H9 (cell line): ENCODE results near the gene HNRNPLL. TPM values are rescaled to one million over a fixed set of nuclear protein-coding genes. Genes with fewer than 3 reads are reported as not detected.

Source experiments
- DNase-seq: peaks from one replicate; pipeline ENCODE4 v3.0.0-alpha.2; 2017
- H2AFZ ChIP-seq: one replicate; pipeline ENCODE4 v1.6.1; 2013; ENCODE audit warnings: mild to moderate bottlenecking, low read length, control low read depth, moderate library complexity
- H2AK5ac ChIP-seq: 2 replicates; pipeline ENCODE4 v1.6.1; 2013; ENCODE audit warnings: low read length, control low read depth, mixed read lengths; ENCODE audit not compliant: insufficient read length
- H2BK120ac ChIP-seq: one replicate; pipeline ENCODE4 v1.6.1; 2013; ENCODE audit warnings: low read depth, mild to moderate bottlenecking, low read length, control low read depth, inconsistent platforms; ENCODE audit not compliant: poor library complexity, severe bottlenecking
- H2BK12ac ChIP-seq: 2 replicates; pipeline ENCODE4 v1.6.1; 2013; ENCODE audit warnings: low read length, control low read depth, mixed read lengths, low read depth; ENCODE audit not compliant: insufficient read length
- H2BK15ac ChIP-seq: 2 replicates; pipeline ENCODE4 v1.6.1; 2013; ENCODE audit warnings: low read depth, low read length, control low read depth
- H2BK20ac ChIP-seq: one replicate; pipeline ENCODE4 v1.6.1; 2013; ENCODE audit warnings: low read depth, mild to moderate bottlenecking, low read length, control low read depth, inconsistent platforms; ENCODE audit not compliant: poor library complexity, severe bottlenecking
- H2BK5ac ChIP-seq: 2 replicates; pipeline ENCODE4 v1.6.1; 2013; ENCODE audit warnings: low read length, control low read depth, mixed read lengths; ENCODE audit not compliant: insufficient read length
- H3K14ac ChIP-seq: 2 replicates; pipeline ENCODE4 v1.6.1; 2013; ENCODE audit warnings: low read length, control low read depth; ENCODE audit not compliant: insufficient read depth
- H3K18ac ChIP-seq: 2 replicates; pipeline ENCODE4 v1.6.1; 2013; ENCODE audit warnings: low read depth, mild to moderate bottlenecking, mixed read lengths, low read length, control low read depth; ENCODE audit not compliant: insufficient read length
- H3K23ac ChIP-seq: 2 replicates; pipeline ENCODE4 v1.6.1; 2013; ENCODE audit warnings: low read length, control low read depth, mixed read lengths, low read depth; ENCODE audit not compliant: insufficient read length
- H3K23me2 ChIP-seq: 2 replicates; pipeline ENCODE4 v1.6.1; 2013; ENCODE audit warnings: low read depth, mild to moderate bottlenecking, mixed read lengths, low read length, control low read depth; ENCODE audit not compliant: insufficient read length, poor library complexity, severe bottlenecking
- H3K27ac ChIP-seq: 2 replicates; pipeline ENCODE4 v1.5.1; 2013; ENCODE audit warnings: low read length, control low read depth, mixed read lengths, low read depth; ENCODE audit not compliant: insufficient read length
- H3K27me3 ChIP-seq: 2 replicates; pipeline ENCODE4 v1.6.1; 2013; ENCODE audit warnings: low read length, control low read depth, inconsistent platforms; ENCODE audit not compliant: insufficient read depth
- H3K4ac ChIP-seq: 2 replicates; pipeline ENCODE4 v1.6.1; 2013; ENCODE audit warnings: low read depth, mild to moderate bottlenecking, control low read depth, inconsistent platforms, low read length, moderate library complexity
- H3K4me1 ChIP-seq: 2 replicates; pipeline ENCODE4 v1.6.1; 2013; ENCODE audit warnings: low read length, control low read depth, inconsistent platforms; ENCODE audit not compliant: insufficient read depth
- H3K4me2 ChIP-seq: 2 replicates; pipeline ENCODE4 v1.6.1; 2013; ENCODE audit warnings: low read length, control low read depth, mixed read lengths; ENCODE audit not compliant: insufficient read length, insufficient read depth
- H3K56ac ChIP-seq: 2 replicates; pipeline ENCODE4 v1.6.1; 2013; ENCODE audit warnings: low read depth, mild to moderate bottlenecking, mixed read lengths, low read length, control low read depth; ENCODE audit not compliant: insufficient read length
- H3K79me1 ChIP-seq: 2 replicates; pipeline ENCODE4 v1.6.1; 2013; ENCODE audit warnings: low read depth, mild to moderate bottlenecking, moderate library complexity, low read length, control low read depth, inconsistent platforms; ENCODE audit not compliant: insufficient read depth, poor library complexity, severe bottlenecking
- H3K79me2 ChIP-seq: 2 replicates; pipeline ENCODE4 v1.6.1; 2013; ENCODE audit warnings: low read length, control low read depth, inconsistent platforms; ENCODE audit not compliant: insufficient read depth
- H3K9ac ChIP-seq: 2 replicates; pipeline ENCODE4 v1.6.1; 2013; ENCODE audit warnings: low read length, control low read depth, mixed read lengths; ENCODE audit not compliant: insufficient read length; ENCODE audit errors: extremely low read depth
- H3K9me3 ChIP-seq: one replicate; pipeline ENCODE4 v1.6.1; 2013; ENCODE audit warnings: low read depth, low read length, inconsistent platforms; ENCODE audit not compliant: control insufficient read depth
- H3T11ph ChIP-seq: one replicate; pipeline ENCODE4 v1.6.1; 2013; ENCODE audit warnings: mild to moderate bottlenecking, low read length, control low read depth, inconsistent platforms
- H4K20me1 ChIP-seq: one replicate; pipeline ENCODE4 v1.6.1; 2013; ENCODE audit not compliant: control insufficient read depth, insufficient read length, insufficient read depth
- H4K5ac ChIP-seq: 2 replicates; pipeline ENCODE4 v1.6.1; 2013; ENCODE audit warnings: low read depth, mild to moderate bottlenecking, mixed read lengths, low read length, control low read depth; ENCODE audit not compliant: insufficient read length
- H4K8ac ChIP-seq: replicated peaks from 2 replicates; pipeline ENCODE4 v1.6.1; 2013; ENCODE audit warnings: low read length, control low read depth, mixed read lengths, low read depth; ENCODE audit not compliant: insufficient read length
- H4K91ac ChIP-seq: 2 replicates; pipeline ENCODE4 v1.6.1; 2013; ENCODE audit warnings: low read depth, mild to moderate bottlenecking, moderate library complexity, mixed read lengths, low read length, control low read depth; ENCODE audit not compliant: insufficient read length
- H3K27ac Mint-ChIP-seq, 3 experiments: 2 replicates in 2 of 3; 3 replicates in 1 of 3; pipeline ENCODE4 v1.8.0; 2020 to 2021; ENCODE audit warnings: mixed read lengths in 3 of 3, mild to moderate bottlenecking in 1 of 3, moderate library complexity in 1 of 3
- H3K27me3 Mint-ChIP-seq: 2 replicates; pipeline ENCODE4 v1.8.0; 2021; ENCODE audit warnings: low read depth, mild to moderate bottlenecking, moderate library complexity, mixed read lengths
- H3K36me3 Mint-ChIP-seq, 3 experiments: 2 replicates in 2 of 3; 3 replicates in 1 of 3; pipeline ENCODE4 v1.8.0; 2020 to 2021; ENCODE audit warnings: low read depth in 3 of 3, mixed read lengths in 3 of 3; ENCODE audit not compliant: insufficient read depth in 1 of 3
- H3K4me1 Mint-ChIP-seq, 2 experiments: 2 replicates each; pipeline ENCODE4 v1.8.0; 2020; ENCODE audit warnings: mixed read lengths in 2 of 2
- H3K4me3 Mint-ChIP-seq, 2 experiments: 2 replicates in 1 of 2; 3 replicates in 1 of 2; pipeline ENCODE4 v1.8.0; 2020 to 2021; ENCODE audit warnings: mild to moderate bottlenecking in 2 of 2, mixed read lengths in 2 of 2, moderate library complexity in 1 of 2
- H3K9me3 Mint-ChIP-seq, 2 experiments: 2 replicates in 1 of 2; 3 replicates in 1 of 2; pipeline ENCODE4 v1.8.0; 2020; ENCODE audit warnings: mild to moderate bottlenecking in 2 of 2, mixed read lengths in 2 of 2, moderate library complexity in 1 of 2
- CTCF ChIP-seq: fragments of 200-600 bp; sonication (generic); conservative IDR thresholded peaks from 3 replicates; pipeline ENCODE4 v1.8.0; 2021; ENCODE audit warnings: antibody characterized with exemption, mild to moderate bottlenecking
- WGBS: extraction: QIAGEN DNeasy Blood & Tissue Kit; methylation state at CpG from one replicate; pipeline ENCODE4 v1.1.7; 2013; ENCODE audit warnings: missing lambda C conversion rate, low lambda C conversion rate, mixed read lengths; ENCODE audit not compliant: insufficient read length; ENCODE audit errors: extremely low coverage; 5-methylcytosine and 5-hydroxymethylcytosine counted together
- total RNA-seq: library from RNA; stranded (reverse); gene quantifications from 2 replicates; pipeline ENCODE4 v1.2.1, GENCODE V29; 2021

The HNRNPLL gene
- total RNA-seq, 1 experiment from 2014 or later, result 52.3 TPM

- Histone ChIP-seq H3K9me3 (no peaks in the 10 kb centered on the region), H2BK12ac (no peak overlapping the region)
Measured at GRCh38 chr2:38627391-38627790, 24.7 kb upstream of the HNRNPLL start.

More at GRCh38 chr2:38627391-38627790, 24.7 kb upstream of the HNRNPLL start:
- Histone ChIP-seq H4K8ac (no peak overlapping the region), H3K79me1 (no peaks in the 10 kb centered on the region), H3T11ph (no peak overlapping the region), H4K20me1 (no peaks in the 10 kb centered on the region), H3K9ac (no peak overlapping the region), H2AFZ (no peak overlapping the region), H3K14ac (no peak overlapping the region), H3K4ac (no peak overlapping the region), H3K56ac (no peak overlapping the region), H3K4me2 (no peak overlapping the region), H4K91ac (no peak overlapping the region), H2BK5ac (no peak overlapping the region), H2BK120ac (no peak overlapping the region), H3K18ac (no peak overlapping the region), H3K27ac (no peak overlapping the region), H4K5ac (no peak overlapping the region), H3K23ac (no peak overlapping the region), H2AK5ac (no peak overlapping the region), H2BK15ac (no peak overlapping the region), H3K27me3 (no peaks in the 10 kb centered on the region), H3K79me2 (no peaks in the 10 kb centered on the region), H3K23me2 (no peaks in the 10 kb centered on the region), H2BK20ac (no peak overlapping the region), H3K4me1 (no peaks in the 10 kb centered on the region)
- Mint-ChIP-seq H3K4me1 (peaks cover 0 to 4% of the 10 kb centered on the region in 2 experiments; a peak in 2 of 4 replicates), H3K4me3 (no peak overlapping the region), H3K36me3 (peaks cover 0 to 8% (median 1%) of the 10 kb centered on the region in 3 experiments; a peak in 2 of 7 replicates), H3K9me3 (peaks cover 4 to 6% of the 10 kb centered on the region in 2 experiments; a peak in 3 of 5 replicates), H3K27ac (no peak overlapping the region), H3K27me3 (peaks cover 2% of the 10 kb centered on the region; the same call in 1 of the 2 replicates)
- TF ChIP-seq CTCF, result no peak
- WGBS, result no CpG with 5 or more reads among the region's 4 CpGs
- no peak for DNase-seq
